Iris pigment epithelial cell (primary cell): ENCODE measurements around the gene KCNH2.

ENCODE experiments used
- DNase-seq: peaks from one replicate; pipeline ENCODE4 v3.0.0-alpha.2; 2011; ENCODE audit warnings: low read depth

Gene KCNH2

GRCh38 chr7:150959739-150960734 is 18.1 kb downstream of the KCNH2 start:
- DNase-seq, result no peak

GRCh38 chr7:150959081-150959480 is 19.0 kb downstream of the KCNH2 start:
- no peak for DNase-seq

GRCh38 chr7:150958597-150958996 is 19.5 kb downstream of the KCNH2 start:
- DNase-seq, result no peak

- DNase-seq, result no peak
Measured at GRCh38 chr7:150958062-150958552, 20.0 kb downstream of the KCNH2 start.

- DNase-seq, result no peak
Measured at GRCh38 chr7:150957133-150958020, 20.7 kb downstream of the KCNH2 start.

- DNase-seq, result no peak
Measured at GRCh38 chr7:150956395-150957132, 21.6 kb downstream of the KCNH2 start.

- DNase-seq, result no peak
Measured at GRCh38 chr7:150955519-150956394, 22.4 kb downstream of the KCNH2 start.

GRCh38 chr7:150954986-150955518 is 23.1 kb downstream of the KCNH2 start:
- no peak for DNase-seq

GRCh38 chr7:150954201-150954985 is 23.7 kb downstream of the KCNH2 start:
- DNase-seq, result no peak

GRCh38 chr7:150953061-150953997 is 24.8 kb downstream of the KCNH2 start:
- no peak for DNase-seq

- no peak for DNase-seq
Measured at GRCh38 chr7:150952331-150953050, 25.6 kb downstream of the KCNH2 start.

- no peak for DNase-seq
Measured at GRCh38 chr7:150951521-150951920, 26.6 kb downstream of the KCNH2 start.

- DNase-seq, result no peak
Measured at GRCh38 chr7:150951181-150951520, 27.0 kb downstream of the KCNH2 start.

- DNase-seq, result no peak
Measured at GRCh38 chr7:150950496-150951180, 27.5 kb downstream of the KCNH2 start.

GRCh38 chr7:150949971-150950491 is 28.1 kb downstream of the KCNH2 start:
- DNase-seq, result no peak

- DNase-seq, result no peak
Measured at GRCh38 chr7:150949564-150949963, 28.6 kb downstream of the KCNH2 start.

- DNase-seq, result no peak
Measured at GRCh38 chr7:150948791-150949251, 29.3 kb downstream of the KCNH2 start.
